Urinary bladder (tissue), 4 donors: ENCODE results near the gene ENOPH1. TPM values are rescaled to one million over a fixed set of nuclear protein-coding genes. Genes with fewer than 3 reads are reported as not detected.
"Not testable (repeated sequence)": the region's sequence is repeated elsewhere in the genome, so short reads cannot be mapped to it uniquely, and the experiment has no call there.

ENCODE experiments used
- DNase-seq: peaks from one replicate; pipeline ENCODE4 v3.0.0-alpha.2; 2015; ENCODE audit errors: extremely low spot score
- H3K27ac ChIP-seq: one replicate; pipeline ENCODE4 v1.5.1; 2013; ENCODE audit warnings: low read depth, mild to moderate bottlenecking, moderate library complexity
- H3K36me3 ChIP-seq: one replicate; pipeline ENCODE4 v1.6.1; 2013; ENCODE audit warnings: mild to moderate bottlenecking, moderate library complexity; ENCODE audit not compliant: insufficient read depth
- H3K4me1 ChIP-seq: one replicate; pipeline ENCODE4 v1.6.1; 2013; ENCODE audit warnings: mild to moderate bottlenecking, moderate library complexity; ENCODE audit not compliant: insufficient read depth
- H3K4me3 ChIP-seq: one replicate; pipeline ENCODE4 v1.5.1; 2013; ENCODE audit warnings: low read depth, low read length
- WGBS: extraction: QIAGEN DNeasy Blood & Tissue Kit; methylation state at CpG from one replicate; pipeline ENCODE4 v1.1.7; 2013; 5-methylcytosine and 5-hydroxymethylcytosine counted together
- polyA plus RNA-seq: library from polyadenylated mRNA; stranded (reverse); fragments of 200-250 nt; gene quantifications from one replicate; pipeline ENCODE4 v1.2.3, GENCODE V29; 2013
- total RNA-seq: library from RNA; depleted of rRNA; stranded (reverse); fragments of >200 nt; gene quantifications from one replicate; pipeline ENCODE4 v1.2.3, GENCODE V29; 2014
- donor health status: healthy with polysubstance abuse.
- donor health status: healthy.

Gene ENOPH1
- total RNA-seq (35.7 TPM), polyA plus RNA-seq (33.1 TPM)

DNA sequence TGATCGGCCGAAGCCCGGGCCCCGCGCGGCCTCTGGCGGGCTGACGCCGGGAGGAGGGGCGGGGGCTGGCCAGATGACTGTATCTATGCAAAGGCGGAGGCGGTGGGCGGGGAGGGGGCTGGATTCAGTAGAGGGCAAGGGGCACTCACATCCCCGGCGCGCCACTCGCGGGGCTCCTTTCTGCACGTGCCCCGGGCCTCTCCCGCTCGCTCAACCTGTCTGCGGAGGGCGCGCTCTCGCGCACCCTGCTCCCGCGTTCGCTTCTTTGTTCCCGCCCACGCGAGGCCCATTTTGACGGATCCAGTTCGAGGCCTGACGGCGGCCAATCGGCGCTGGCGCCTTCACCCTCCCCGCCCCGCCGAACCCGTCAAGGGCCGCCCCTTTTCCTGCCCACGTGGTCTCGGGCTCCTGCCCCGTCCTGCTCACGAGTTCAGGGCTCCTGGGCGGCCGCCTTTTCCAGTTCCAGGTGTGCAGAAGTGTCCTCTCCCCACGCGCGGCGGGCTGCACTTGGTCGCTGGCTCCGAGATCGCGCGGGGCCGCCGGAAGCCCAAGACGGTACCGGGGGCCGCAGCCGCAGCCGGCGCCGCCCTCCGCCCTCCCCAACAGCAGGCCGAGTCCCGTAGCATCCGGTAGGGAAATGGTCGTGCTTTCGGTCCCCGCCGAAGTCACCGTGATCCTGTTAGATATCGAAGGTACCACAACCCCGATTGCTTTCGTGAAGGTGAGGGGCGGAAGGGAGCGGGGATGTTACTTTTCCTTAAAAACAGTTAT is at the start of gene ENOPH1, which contains the start of gene HNRNPDL:
TSS of gene ENOPH1 (plus strand) at position 398 of the 771 bp plus-strand sequence. CDS start at position 638, 240 bp downstream.
TSS of gene HNRNPDL (minus strand) at position 270 of the 771 bp plus-strand sequence. CDS start 772 bp downstream, outside the sequence.
- Histone ChIP-seq H3K4me3 (peak within 1 kb of the TSS; percentile 52), H3K36me3 (peaks cover 3% of the 10 kb centered on the region), H3K4me1 (no peaks in the 10 kb centered on the region), H3K27ac (peak within 1 kb of the TSS; percentile 98)
- peak; percentile 89 for DNase-seq
- WGBS = under 1% methylated on average over 83 of the region's 83 CpGs

DNA sequence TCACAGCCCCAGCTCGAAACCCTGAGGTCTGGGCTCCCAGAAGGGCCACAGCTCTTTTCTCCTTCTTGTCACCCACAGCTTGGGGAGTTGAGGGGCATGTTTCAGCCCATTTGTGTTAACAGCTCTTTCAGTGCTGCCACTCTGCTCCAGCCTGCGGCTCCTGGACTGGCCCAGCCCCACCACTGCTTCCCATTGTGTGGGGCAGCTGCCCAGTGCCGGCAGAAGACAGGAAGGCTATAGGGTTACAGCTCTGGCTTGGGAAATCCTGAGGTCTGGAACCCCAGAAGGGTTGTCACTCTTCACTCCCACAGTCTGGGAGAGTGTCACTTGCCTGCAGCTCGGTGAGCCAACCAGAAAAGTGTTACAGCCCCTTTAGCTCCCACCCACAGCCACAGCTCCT is 49.6 kb upstream of the ENOPH1 start:
- Histone ChIP-seq H3K4me3 (no peak overlapping the region), H3K27ac (no peak overlapping the region), H3K4me1 (no peaks in the 10 kb centered on the region), H3K36me3 (no peaks in the 10 kb centered on the region)
- 94% methylated on average over 4 of the region's 4 CpGs for WGBS
- no peak for DNase-seq

DNA sequence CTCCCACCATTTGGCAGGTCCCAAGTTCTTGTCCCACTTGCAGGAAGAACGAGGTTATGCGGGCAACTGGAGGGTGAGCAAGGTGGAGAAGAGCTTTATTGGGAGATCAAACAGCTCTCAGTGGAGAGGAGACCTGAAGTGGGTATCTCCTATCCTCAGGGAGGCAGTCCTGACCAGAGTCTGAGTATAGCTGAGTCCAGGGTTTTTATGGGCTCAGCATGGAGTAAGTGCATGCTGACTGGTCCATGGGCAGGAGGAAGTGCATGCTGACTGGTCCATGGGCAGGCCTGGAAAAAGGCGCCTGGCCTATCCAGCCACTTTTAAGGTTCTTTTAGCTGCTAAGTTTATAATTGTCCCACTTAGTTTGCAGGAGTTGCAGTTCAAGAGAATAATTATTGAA is 49.2 kb upstream of the ENOPH1 start:
- 80% methylated on average over 3 of the region's 3 CpGs for whole genome bisulfite sequencing
- no peak for DNase-seq
- Histone ChIP-seq H3K27ac (no peak overlapping the region), H3K36me3 (no peaks in the 10 kb centered on the region), H3K4me1 (no peaks in the 10 kb centered on the region), H3K4me3 (no peak overlapping the region)

DNA sequence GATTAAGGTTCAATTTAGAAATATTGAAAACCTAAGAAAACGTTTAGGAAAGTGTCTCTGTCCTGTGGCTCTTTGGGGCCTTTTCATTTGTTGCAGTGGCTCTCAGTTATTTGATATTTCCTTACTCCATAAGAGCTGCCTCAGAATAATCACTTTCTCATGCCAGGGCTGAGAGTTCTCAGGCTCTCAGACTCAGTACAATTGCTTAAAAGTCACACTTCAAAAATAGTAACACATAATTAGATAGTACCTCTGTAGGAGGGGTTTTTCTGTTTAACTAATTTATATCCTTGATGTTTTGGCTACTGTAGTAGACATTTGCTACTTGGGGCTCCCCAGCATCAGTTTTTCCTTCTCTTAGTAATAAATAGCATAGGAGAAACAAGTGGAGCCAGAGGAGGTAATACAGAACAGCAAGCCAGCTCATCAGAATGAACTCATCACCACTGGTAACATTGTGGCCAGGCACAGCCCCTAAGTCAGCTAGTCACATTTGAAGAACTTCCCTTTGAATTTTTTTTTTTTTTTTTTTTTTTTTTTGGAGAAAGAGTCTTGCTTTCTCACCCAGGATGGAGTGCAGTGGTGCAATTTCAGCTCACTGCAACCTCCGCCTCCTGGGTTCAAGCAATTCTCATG is 48.6 kb upstream of the ENOPH1 start:
- Histone ChIP-seq H3K4me1 (no peaks in the 10 kb centered on the region), H3K36me3 (no peaks in the 10 kb centered on the region), H3K27ac (no peak overlapping the region), H3K4me3 (no peak overlapping the region)
- no peak for DNase-seq
- 86% methylated on average over 2 of the region's 2 CpGs for WGBS

DNA sequence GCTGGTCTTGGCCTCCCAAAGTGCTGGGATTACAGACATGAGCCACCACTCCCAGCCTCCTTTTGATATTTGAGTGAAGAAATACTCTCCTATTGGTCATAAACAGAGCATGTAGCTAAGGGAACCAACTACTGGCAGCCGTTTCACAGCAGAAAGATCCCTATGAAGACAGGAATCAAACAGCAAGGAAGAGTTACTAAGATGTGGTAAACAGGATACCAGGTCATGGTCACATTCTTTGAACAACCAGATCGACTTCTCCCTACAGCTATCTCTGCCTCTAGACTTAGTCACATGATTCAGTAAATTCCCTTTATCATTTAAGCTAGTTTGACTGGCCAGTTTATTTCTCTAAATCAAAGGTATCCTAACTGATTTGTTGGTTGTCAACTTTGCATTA is 47.6 kb upstream of the ENOPH1 start:
- no peaks in the 10 kb centered on the region for H3K4me1 ChIP-seq
- no peak for DNase-seq
- 79% methylated on average over 2 of the region's 2 CpGs for WGBS
- no peak overlapping the region for H3K27ac ChIP-seq
- no peaks in the 10 kb centered on the region for H3K36me3 ChIP-seq
- H3K4me3 ChIP-seq = no peak overlapping the region

DNA sequence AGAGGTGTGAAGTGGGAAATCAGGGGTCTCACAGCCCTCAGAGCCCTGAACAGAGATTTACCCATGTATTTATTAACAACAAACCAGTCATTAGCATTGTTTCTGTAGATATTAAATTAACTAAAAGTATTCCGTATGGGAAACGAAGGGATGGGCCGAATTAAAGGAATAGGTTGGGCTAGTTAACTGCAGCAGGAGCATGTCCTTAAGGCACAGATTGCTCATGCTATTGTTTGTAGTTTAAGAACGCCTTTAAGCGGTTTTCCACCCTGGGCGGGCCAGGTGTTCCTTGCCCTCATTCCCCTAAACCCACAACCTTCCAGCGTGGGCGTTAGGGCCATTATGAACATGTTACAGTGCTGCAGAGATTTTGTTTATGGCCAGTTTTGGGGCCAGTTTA is 44.1 kb upstream of the ENOPH1 start:
- not testable (repeated sequence) for H3K4me3 ChIP-seq, H3K36me3 ChIP-seq, DNase-seq, H3K4me1 ChIP-seq, H3K27ac ChIP-seq
- 93% methylated on average over 8 of the region's 8 CpGs for WGBS

DNA sequence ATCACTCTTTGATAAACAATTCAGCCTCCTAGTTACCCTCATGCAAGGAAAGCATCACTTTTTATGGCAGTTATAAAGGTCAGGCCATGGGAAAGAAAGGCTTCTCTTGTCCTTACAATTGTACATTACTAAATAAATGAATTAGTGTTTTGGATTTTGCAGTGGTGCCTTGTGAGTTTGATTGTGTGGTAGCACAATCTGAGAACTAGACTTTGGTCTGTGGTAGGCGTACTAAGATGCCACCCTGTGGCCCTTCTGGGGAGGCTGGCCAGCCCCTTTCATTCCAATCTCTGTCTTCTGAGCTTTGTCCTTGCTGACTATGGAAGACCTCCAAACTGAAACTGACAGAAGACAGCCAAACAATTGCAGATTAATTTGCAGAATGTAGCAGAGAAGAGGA is 42.0 kb upstream of the ENOPH1 start:
- DNase-seq = no peak
- H3K4me1 ChIP-seq = no peaks in the 10 kb centered on the region
- H3K27ac ChIP-seq = no peak overlapping the region
- no peaks in the 10 kb centered on the region for H3K36me3 ChIP-seq
- 77% methylated on average over 1 of the region's 1 CpG for WGBS
- H3K4me3 ChIP-seq = no peak overlapping the region

DNA sequence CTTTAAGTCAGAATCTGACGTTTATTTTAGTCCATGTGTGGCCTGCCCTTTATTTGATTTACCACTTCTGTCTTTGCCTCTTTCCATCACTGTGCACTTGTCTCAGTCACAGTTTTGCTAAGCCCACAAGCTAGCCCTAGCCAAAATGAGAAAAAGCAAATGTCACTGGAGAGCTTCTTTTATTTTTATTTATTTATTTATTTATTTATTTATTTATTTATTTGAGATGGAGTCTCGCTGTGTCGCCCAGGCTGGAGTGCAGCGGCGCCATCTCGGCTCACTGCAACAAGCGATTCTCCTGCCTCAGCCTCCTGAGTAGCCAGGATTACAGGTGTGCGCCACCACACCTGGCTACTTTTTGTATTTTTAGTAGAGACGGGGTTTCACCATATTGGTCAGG is 40.3 kb upstream of the ENOPH1 start:
- not testable (repeated sequence) for H3K27ac ChIP-seq, H3K4me1 ChIP-seq, DNase-seq, H3K4me3 ChIP-seq, H3K36me3 ChIP-seq
- 86% methylated on average over 9 of the region's 9 CpGs for WGBS

DNA sequence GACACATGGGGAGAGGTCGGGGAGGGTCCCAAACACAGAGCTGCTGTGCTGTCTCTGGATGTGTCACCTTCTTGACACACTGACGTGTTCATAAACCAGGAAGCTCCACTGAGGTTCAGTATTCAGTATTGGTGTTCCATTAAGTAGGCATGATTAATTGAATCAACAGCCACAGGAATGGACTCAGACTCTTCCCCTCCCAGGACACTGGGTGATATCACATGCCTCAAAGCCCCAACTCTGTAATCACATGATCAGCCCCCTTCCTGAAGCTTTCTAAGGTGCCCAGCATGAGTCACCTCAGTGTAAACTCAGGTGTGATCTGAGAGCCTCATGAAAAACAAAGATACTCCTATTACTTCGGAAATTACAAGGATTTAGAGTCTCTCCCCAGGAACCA is 35.5 kb upstream of the ENOPH1 start:
- WGBS = 85% methylated on average over 3 of the region's 3 CpGs
- DNase-seq = no peak

DNA sequence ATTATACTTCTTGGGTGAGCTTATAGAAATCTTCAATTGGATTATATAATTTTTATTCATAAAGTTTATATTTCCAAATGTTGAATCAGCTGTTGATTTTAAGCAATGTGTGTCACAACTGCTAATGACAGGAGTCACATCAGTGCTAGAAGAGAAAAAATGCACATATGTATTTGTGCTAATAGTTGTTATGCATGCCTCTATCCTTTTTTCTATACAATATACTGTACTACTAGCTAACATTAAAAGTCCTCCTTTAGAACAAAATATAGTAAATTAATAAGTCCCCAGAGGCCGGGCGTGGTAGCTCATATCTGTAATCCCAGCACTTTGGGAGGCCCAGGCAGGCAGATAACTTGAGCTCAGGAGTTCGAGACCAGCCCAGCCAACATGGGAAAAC is 32.9 kb upstream of the ENOPH1 start:
- Histone ChIP-seq H3K36me3 (no peaks in the 10 kb centered on the region), H3K4me1 (no peaks in the 10 kb centered on the region), H3K4me3 (no peak overlapping the region), H3K27ac (no peak overlapping the region)
- 74% methylated on average over 3 of the region's 3 CpGs for WGBS
- DNase-seq = no peak

More for the DNA sequence above, 35.5 kb upstream of the ENOPH1 start:
- Histone ChIP-seq H3K36me3 (no peaks in the 10 kb centered on the region), H3K4me3 (no peak overlapping the region), H3K4me1 (no peaks in the 10 kb centered on the region), H3K27ac (no peak overlapping the region)

DNA sequence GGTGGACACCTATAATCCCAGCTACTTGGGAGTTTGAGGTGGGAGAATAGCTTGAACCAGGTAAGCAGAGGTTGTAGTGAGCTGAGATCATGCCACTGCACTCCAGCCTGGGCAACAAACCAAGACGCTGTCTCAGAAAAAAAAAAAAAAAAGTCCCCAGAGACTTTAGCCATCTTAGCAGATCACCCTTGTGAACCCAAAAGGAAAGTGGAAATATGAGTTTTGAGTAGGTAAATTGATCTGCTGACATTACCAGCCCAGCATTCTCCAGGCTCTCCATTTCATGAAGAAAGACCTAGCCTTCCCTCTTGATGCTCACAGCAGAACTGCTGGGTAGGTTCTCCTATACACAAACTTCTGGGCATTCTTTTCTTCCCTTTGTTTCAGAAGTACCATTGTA is 32.1 kb upstream of the ENOPH1 start:
- Histone ChIP-seq H3K27ac (no peak overlapping the region), H3K4me3 (no peak overlapping the region), H3K36me3 (no peaks in the 10 kb centered on the region), H3K4me1 (no peaks in the 10 kb centered on the region)
- DNase-seq = no peak
- WGBS = 73% methylated on average over 1 of the region's 1 CpG

DNA sequence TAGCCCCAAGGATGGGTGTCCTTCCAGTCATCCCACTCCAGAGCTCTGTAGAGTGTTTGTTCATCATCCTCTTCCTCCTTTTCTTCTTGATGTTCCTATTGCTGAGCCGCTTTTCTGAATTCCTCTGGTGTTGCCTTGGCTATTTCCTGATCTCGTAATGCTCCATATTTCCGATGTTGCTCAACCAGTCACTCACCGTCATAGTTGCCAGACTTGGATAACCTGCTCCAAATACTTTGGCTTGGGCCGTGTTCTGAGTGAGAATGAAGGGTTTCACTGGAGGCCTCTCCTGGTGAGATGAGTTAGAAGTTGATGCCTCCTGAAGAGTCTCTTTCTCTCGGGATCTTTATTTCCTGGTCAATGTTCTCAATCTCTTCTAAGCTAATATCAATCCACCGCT is 28.8 kb upstream of the ENOPH1 start:
- Histone ChIP-seq H3K4me3 (no peak overlapping the region), H3K36me3 (no peaks in the 10 kb centered on the region), H3K27ac (no peak overlapping the region), H3K4me1 (no peaks in the 10 kb centered on the region)
- 95% methylated on average over 7 of the region's 7 CpGs for WGBS
- no peak for DNase-seq

DNA sequence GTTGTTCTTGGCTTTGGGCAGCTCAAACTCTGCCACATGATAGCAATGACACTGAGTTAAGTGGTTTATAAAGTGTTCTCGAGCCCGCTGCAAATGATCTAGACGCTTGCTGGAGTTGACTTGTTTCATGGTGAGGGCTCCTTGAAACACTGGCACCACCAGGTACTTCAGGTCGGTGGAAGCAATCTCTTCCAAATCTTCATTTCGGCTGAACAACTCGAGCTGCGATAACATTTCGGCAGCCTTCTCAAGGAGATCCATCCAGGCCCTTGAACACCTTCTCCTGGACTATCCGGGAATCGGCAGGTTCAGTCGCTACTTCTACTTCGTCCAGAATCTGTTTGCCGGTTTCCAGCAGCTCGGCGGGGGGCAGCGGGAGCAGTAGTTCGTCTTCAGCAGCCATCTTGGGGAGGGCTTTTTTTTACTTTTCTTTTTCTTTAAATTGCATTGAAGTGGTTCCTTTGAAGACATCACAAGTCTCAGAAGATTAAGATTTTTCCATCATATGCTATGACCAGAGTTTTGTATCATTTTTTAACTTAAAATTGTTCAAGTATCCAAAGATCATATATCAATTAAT is 28.1 kb upstream of the ENOPH1 start:
- DNase-seq = no peak
- WGBS = 94% methylated on average over 17 of the region's 17 CpGs

DNA sequence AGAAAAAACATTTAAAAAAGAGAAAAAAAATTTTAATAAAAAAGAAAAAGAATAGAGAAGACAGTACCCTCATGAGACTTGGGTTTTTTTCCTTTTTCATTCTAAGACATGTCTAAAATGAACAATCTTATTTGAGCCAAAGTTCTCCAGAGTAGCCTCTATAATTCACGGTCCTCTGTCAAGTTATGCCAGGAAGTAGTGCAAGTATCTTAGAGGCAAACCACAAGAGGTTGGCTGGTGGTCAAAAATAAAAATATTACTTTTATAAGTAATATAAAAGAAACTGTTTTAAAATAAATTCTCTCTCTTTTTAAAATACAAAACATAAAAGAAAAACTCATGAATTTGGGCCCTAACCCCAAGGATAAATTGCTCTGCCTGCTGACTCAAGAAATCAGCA is 26.7 kb upstream of the ENOPH1 start:
- Histone ChIP-seq H3K4me1 (no peaks in the 10 kb centered on the region), H3K4me3 (no peak overlapping the region), H3K27ac (no peak overlapping the region), H3K36me3 (no peaks in the 10 kb centered on the region)
- WGBS = 78% methylated on average over 1 of the region's 1 CpG
- no peak for DNase-seq

More for the DNA sequence above, 28.1 kb upstream of the ENOPH1 start:
- no peaks in the 10 kb centered on the region for H3K4me1 ChIP-seq
- no peak overlapping the region for H3K27ac ChIP-seq
- no peak overlapping the region for H3K4me3 ChIP-seq
- no peaks in the 10 kb centered on the region for H3K36me3 ChIP-seq
